Measurements from ENCODE around the gene FCHO2.
"Not testable (repeated sequence)": the region's sequence is repeated elsewhere in the genome, so short reads cannot be mapped to it uniquely, and the experiment has no call there.

FCHO2 gene

GRCh38 chr5:72955143-72955767 is 586 bp upstream of the FCHO2 start:
- no peak for DNase-seq (ENCODE audit: low spot score)

DNA sequence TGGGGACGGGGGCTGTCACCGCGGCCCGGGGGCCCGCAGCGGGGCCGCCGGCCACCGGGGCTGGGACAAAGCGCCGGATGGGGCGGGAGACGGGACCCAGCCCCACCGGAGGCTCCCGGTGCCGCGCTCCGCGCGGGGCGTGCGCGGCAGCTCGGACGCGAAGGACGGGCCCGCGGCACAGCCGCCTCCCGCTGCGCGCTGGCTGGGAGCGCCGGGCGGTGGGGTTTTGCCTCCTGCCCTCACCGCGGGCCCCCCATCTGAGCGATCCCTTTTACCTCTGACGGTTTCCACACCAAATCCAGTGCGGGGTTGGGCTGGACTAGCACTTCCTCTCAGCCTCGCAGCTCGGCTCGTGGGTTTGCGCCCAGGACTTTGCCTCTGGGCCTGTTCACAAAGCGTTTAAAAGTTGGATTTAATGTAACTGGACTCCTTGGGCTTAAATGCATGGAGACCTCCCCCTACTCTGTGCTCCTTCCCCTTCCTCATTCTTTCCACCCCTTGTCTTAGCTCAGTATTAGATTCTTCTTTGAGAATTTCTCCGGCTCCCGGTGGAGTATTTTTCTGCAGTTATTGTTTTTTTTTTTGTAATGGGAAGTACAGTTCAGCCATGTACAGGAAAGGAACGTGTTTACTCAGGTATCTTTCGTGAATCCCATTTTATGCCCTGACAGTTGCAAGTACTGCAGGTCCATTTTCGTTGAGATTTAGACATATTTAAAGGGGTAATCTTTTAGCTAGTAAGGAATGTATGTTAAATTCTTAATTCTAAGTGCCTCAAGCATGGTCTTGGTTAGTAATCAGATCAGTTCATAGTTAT is 691 bp downstream of the FCHO2 start:
- DNase-seq (ENCODE audit: low spot score) = no peak

DNA sequence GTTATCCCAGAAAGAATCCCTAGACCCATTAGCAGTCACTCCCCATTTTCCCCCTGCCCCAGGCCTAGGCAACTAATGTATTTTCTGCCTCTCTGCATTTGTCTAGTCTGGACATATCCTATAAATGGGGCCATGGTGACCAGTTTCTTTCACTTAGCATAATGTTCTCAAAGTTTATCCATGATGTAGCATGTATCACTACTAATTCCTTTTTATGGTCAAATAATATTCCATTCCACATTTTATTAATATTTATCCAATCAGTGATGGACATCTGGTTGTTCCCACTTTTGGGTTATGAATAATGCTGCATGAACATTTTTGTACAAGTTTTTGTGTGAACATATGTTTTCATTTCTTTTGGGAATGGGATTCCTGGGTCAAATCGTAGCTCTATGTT is 1.5 kb downstream of the FCHO2 start:
- no peak for DNase-seq (ENCODE audit: low spot score)

GRCh38 chr5:72959257-72959656 is 3.4 kb downstream of the FCHO2 start:
- no peak for DNase-seq (ENCODE audit: low spot score)

DNA sequence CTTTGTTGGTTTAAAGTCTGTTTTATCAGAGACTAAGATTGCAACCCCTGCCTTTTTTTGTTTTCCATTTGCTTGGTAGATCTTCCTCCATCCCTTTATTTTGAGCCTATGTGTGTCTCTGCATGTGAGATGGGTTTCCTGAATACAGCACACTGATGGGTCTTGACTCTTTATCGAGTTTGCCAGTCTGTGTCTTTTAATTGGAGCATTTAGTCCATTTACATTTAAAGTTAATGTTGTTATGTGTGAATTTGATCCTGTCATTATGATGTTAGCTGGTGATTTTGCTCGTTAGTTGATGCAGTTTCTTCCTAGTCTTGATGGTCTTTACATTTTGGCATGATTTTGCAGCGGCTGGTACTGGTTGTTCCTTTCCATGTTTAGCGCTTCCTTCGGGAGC is 18.6 kb downstream of the FCHO2 start:
- not testable (repeated sequence) for DNase-seq (ENCODE audit: low spot score)

GRCh38 chr5:72976810-72977209 is 21.0 kb downstream of the FCHO2 start:
- DNase-seq (ENCODE audit: low spot score) = not testable (repeated sequence)

GRCh38 chr5:72985719-72986118 is 29.9 kb downstream of the FCHO2 start:
- no peak for DNase-seq (ENCODE audit: low spot score)

DNA sequence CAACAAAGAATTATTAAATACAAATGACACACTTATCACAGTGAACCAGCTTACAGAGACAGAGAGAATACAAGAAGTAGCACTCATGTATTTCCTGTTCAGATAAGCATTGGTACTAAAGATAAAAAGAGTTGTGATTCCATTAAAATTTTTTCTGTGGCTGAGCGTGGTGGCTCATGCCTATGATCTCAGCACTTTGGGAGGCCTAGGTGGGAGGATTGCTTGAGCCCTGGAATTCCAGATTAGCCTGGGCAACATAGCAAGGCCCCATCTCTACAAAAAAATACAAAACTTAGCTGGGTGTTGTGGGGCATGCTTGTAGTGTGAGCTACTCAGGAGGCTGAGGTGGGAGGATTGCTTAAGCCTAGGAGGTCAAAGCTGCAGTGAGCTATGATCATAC is 32.9 kb downstream of the FCHO2 start:
- no peak for DNase-seq (ENCODE audit: low spot score)

DNA sequence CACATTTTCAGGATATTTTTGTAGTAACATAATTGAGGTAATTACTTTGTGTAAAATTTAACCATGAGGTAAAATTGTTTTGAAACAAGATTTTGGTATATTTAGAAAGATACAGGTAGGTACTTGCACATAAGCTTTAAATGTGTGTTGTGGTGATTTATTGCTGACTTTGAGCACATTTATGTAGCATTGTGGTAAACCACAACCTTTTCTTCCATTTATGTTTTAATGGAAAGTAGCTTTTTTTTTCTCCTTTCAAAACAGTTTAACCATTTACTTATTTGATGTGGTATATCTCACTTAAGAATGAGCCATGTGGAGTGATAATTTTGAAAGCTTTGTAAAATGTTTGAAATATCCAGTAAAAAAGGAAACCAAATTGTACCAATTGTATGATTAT is 35.6 kb downstream of the FCHO2 start:
- no peak for DNase-seq (ENCODE audit: low spot score)

- no peak for DNase-seq (ENCODE audit: low spot score)
Measured at GRCh38 chr5:72994578-72994977, 38.7 kb downstream of the FCHO2 start.

DNA sequence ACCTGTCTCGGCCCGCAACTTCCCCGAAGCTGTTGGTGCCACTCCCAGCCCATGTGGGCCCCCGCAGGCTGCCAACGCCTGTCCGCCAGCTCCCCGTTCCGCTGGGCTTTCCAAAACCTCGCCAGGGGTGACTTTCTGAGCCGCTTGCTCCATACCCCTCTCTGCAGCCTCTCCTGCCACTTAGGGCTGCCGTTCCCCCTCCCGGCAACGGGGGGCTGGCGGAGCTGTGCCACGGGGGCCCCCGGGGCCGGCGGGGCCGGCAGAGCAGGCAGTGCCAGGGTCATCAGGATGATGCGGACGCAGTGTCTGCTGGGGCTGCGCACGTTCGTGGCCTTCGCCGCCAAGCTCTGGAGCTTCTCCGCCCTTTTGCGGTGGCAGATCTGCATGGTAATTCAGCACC is 40.8 kb downstream of the FCHO2 start:
- no peak for DNase-seq (ENCODE audit: low spot score)

GRCh38 chr5:72999916-73000315 is 44.1 kb downstream of the FCHO2 start:
- no peak for DNase-seq (ENCODE audit: low spot score)

- no peak for DNase-seq (ENCODE audit: low spot score)
Measured at GRCh38 chr5:73005886-73006285, 50.0 kb downstream of the FCHO2 start.

DNA sequence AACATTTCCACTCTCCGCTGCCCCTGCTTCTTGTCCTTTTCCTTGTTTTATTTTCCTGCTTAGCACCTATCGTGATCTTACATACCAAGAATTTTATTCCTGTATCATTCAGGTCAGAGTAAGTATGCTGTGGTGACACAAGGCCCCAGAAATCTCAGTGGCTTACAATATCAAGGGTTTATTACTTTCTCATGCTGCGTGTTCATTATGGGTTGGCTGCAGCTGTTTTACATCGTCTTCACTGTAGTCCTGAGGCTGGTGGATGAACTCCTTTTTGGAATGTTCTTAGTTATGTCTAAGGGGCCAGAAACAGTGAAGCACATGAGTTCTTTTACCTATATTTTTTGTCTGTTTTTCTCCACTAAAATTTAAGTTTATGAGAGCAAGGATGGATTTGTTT is 51.2 kb downstream of the FCHO2 start:
- no peak for DNase-seq (ENCODE audit: low spot score)

DNA sequence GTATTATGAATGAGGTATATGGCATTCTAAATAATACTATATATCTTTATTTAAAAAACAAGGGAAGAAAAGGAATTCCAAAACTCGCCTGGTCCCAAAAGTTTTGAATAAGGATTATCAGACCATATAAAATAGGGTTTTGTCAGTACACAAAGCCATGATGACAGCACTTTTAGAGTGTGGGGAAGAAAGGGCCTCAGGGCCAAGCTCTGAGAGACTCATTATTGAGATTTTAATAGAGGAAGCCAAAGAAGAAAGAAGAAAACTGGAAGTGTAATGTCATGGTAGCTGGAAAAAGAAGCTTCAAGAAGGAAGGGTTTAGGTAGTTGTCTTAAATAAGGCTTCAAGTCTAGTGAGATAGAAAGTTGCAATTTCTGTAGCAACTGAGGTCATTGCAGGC is 53.0 kb downstream of the FCHO2 start:
- DNase-seq (ENCODE audit: low spot score) = no peak

GRCh38 chr5:73011612-73012011 is 55.8 kb downstream of the FCHO2 start:
- not testable (repeated sequence) for DNase-seq (ENCODE audit: low spot score)

GRCh38 chr5:73018892-73019291 is 63.1 kb downstream of the FCHO2 start:
- DNase-seq (ENCODE audit: low spot score) = no peak

GRCh38 chr5:73019766-73020165 is 63.9 kb downstream of the FCHO2 start:
- no peak for DNase-seq (ENCODE audit: low spot score)

- no peak for DNase-seq (ENCODE audit: low spot score)
Measured at GRCh38 chr5:73022471-73023169, 66.8 kb downstream of the FCHO2 start.

DNA sequence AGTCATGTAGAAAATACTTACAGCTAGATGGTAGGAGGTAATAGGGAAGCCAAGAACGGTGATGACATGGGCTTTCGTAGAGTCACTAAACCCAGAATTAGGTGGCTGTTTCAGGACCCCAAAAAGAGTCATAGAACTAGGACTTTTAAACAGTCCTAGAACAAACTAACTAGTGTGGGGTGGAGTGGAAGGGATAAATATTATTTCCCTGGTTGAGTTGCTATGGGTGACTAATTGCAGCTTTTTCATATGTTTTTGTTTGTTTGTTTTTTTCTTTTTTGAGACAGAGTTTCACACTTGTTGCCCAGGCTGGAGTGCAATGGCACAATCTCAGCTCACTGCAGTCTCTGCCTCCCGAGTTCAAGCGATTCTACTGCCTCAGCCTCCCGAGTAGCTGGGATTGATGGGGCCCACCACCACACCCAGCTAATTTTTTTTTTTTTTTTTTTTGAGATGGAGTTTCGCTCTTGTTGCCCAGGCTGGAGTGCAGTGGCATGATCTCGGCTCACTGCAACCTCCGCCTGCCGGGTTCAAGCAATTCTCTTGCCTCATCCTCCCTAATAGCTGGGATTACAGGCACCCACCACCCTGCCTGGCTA is 69.2 kb downstream of the FCHO2 start:
- DNase-seq (ENCODE audit: low spot score) = not testable (repeated sequence)

GRCh38 chr5:73027361-73027760 is 71.5 kb downstream of the FCHO2 start:
- DNase-seq (ENCODE audit: low spot score) = no peak

GRCh38 chr5:73027816-73028215 is 72.0 kb downstream of the FCHO2 start:
- DNase-seq (ENCODE audit: low spot score) = no peak
